OCI-LY3 (cell line): ENCODE measurements around the gene RASGRP4.

Experiments
- EZH2phosphoT487 ChIP-seq: fragments of 200-600 bp; shearing (Covaris generic); IDR thresholded peaks from 2 replicates; pipeline ENCODE4 v1.6.1; 2018; ENCODE audit warnings: antibody characterized with exemption, mixed run types, low read depth
- TF ChIP-seq, protein P1 (sequence below): fragments of 200-600, 300-600 bp; sonication (generic); IDR thresholded peaks from 2 replicates; pipeline ENCODE4 v1.5.1; 2014; ENCODE audit warnings: antibody characterized with exemption, low read length, low read depth

- TF ChIP-seq, protein P1, sequence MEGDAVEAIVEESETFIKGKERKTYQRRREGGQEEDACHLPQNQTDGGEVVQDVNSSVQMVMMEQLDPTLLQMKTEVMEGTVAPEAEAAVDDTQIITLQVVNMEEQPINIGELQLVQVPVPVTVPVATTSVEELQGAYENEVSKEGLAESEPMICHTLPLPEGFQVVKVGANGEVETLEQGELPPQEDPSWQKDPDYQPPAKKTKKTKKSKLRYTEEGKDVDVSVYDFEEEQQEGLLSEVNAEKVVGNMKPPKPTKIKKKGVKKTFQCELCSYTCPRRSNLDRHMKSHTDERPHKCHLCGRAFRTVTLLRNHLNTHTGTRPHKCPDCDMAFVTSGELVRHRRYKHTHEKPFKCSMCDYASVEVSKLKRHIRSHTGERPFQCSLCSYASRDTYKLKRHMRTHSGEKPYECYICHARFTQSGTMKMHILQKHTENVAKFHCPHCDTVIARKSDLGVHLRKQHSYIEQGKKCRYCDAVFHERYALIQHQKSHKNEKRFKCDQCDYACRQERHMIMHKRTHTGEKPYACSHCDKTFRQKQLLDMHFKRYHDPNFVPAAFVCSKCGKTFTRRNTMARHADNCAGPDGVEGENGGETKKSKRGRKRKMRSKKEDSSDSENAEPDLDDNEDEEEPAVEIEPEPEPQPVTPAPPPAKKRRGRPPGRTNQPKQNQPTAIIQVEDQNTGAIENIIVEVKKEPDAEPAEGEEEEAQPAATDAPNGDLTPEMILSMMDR: no peak
- no peak for TF ChIP-seq EZH2phosphoT487
Measured at GRCh38 chr19:38401148-38401547, 24.9 kb downstream of the RASGRP4 start.
